HL-60 (cell line): ENCODE measurements around the gene CHRNB1.

Source experiments
- CTCF ChIP-seq: IDR thresholded peaks from one replicate; pipeline ENCODE4 v1.5.1; 2011; ENCODE audit warnings: low read length, control low read depth, inconsistent platforms; ENCODE audit not compliant: insufficient read depth
- GABPA ChIP-seq: IDR thresholded peaks from 2 replicates; pipeline ENCODE4 v1.6.1; 2012; ENCODE audit warnings: low read depth
- POLR2AphosphoS5 ChIP-seq: IDR thresholded peaks from 2 replicates; pipeline ENCODE4 v1.6.1; 2012; ENCODE audit warnings: low read depth

- TF ChIP-seq CTCF (no peak), POLR2AphosphoS5 (no peak), GABPA (no peak)
Observed at GRCh38 chr17:7429722-7430121, 15.1 kb upstream of the CHRNB1 start.
